Measurements from ENCODE around the gene TBC1D22A. TPM values are rescaled to one million over a fixed set of nuclear protein-coding genes. Genes with fewer than 3 reads are reported as not detected.

TBC1D22A gene
- total RNA-seq, 2 donors from 2014 or later = 21.0 to 27.9 TPM

- 95 to 96% methylated on average over 16 to 20 of the region's 20 CpGs for WGBS, 2 experiments (ENCODE audit: insufficient coverage in 1 of 2, insufficient read length in 1 of 2)
- Mint-ChIP-seq H3K4me1 (peaks cover 17% of the 10 kb centered on the region), H3K36me3 (ENCODE audit: low read depth) (peaks cover 57% of the 10 kb centered on the region), H3K27ac (peak overlapping the region; percentile 81), H3K27me3 (ENCODE audit: insufficient read depth) (no peaks in the 10 kb centered on the region), H3K4me3 (no peak overlapping the region), H3K9me3 (no peaks in the 10 kb centered on the region)
- Histone ChIP-seq H3K4me3 (ENCODE audit: low read length) (no peak overlapping the region), H3K27ac (ENCODE audit: low read depth, low read length) (no peak overlapping the region), H3K9ac (ENCODE audit: extremely low read depth, low read length, poor library complexity, severe bottlenecking) (no peak overlapping the region), H3K36me3 (ENCODE audit: control insufficient read depth, insufficient read depth, low read length) (peaks cover 43% of the 10 kb centered on the region), H3K9me3 (ENCODE audit: control insufficient read depth, low read length) (no peaks in the 10 kb centered on the region), H3K27me3 (ENCODE audit: control insufficient read depth, insufficient read depth, low read length, poor library complexity, severe bottlenecking) (no peaks in the 10 kb centered on the region), H3K4me1 (ENCODE audit: control insufficient read depth, insufficient read depth, low read length) (peaks cover 5% of the 10 kb centered on the region)
- DNase-seq = peak; percentile 38
- TF ChIP-seq CTCF (conservative IDR thresholded peaks at IDR 0.05) = no peak
Measured at GRCh38 chr22:46801826-46802607, 39.6 kb downstream of the TBC1D22A start.

- TF ChIP-seq CTCF (conservative IDR thresholded peaks at IDR 0.05) = no peak
- Mint-ChIP-seq H3K27ac (peak overlapping the region; percentile 81), H3K36me3 (ENCODE audit: low read depth) (peaks cover 53% of the 10 kb centered on the region), H3K4me1 (peaks cover 17% of the 10 kb centered on the region), H3K4me3 (no peak overlapping the region), H3K9me3 (no peaks in the 10 kb centered on the region), H3K27me3 (ENCODE audit: insufficient read depth) (no peaks in the 10 kb centered on the region)
- Histone ChIP-seq H3K4me3 (ENCODE audit: low read length) (no peak overlapping the region), H3K4me1 (ENCODE audit: control insufficient read depth, insufficient read depth, low read length) (peaks cover 5% of the 10 kb centered on the region), H3K27ac (ENCODE audit: low read depth, low read length) (no peak overlapping the region), H3K36me3 (ENCODE audit: control insufficient read depth, insufficient read depth, low read length) (peaks cover 43% of the 10 kb centered on the region), H3K9me3 (ENCODE audit: control insufficient read depth, low read length) (no peaks in the 10 kb centered on the region), H3K9ac (ENCODE audit: extremely low read depth, low read length, poor library complexity, severe bottlenecking) (no peak overlapping the region), H3K27me3 (ENCODE audit: control insufficient read depth, insufficient read depth, low read length, poor library complexity, severe bottlenecking) (no peaks in the 10 kb centered on the region)
- DNase-seq = peak; percentile 42
- 94 to 100% methylated on average over 7 to 12 of the region's 13 CpGs for WGBS, 2 experiments (ENCODE audit: insufficient coverage in 1 of 2, insufficient read length in 1 of 2)
Measured at GRCh38 chr22:46802608-46803027, 40.2 kb downstream of the TBC1D22A start.

- peaks cover 5% of the 10 kb centered on the region for H3K4me1 ChIP-seq (ENCODE audit: control insufficient read depth, insufficient read depth, low read length)
- no peaks in the 10 kb centered on the region for H3K9me3 ChIP-seq (ENCODE audit: control insufficient read depth, low read length)
- H3K4me3 ChIP-seq (ENCODE audit: low read length) = no peak overlapping the region
- Mint-ChIP-seq H3K4me3 (no peak overlapping the region), H3K4me1 (peaks cover 17% of the 10 kb centered on the region), H3K27me3 (ENCODE audit: insufficient read depth) (no peaks in the 10 kb centered on the region), H3K36me3 (ENCODE audit: low read depth) (peaks cover 53% of the 10 kb centered on the region), H3K27ac (peak overlapping the region; percentile 81), H3K9me3 (no peaks in the 10 kb centered on the region)
- H3K9ac ChIP-seq (ENCODE audit: extremely low read depth, low read length, poor library complexity, severe bottlenecking) = no peak overlapping the region
- H3K27ac ChIP-seq (ENCODE audit: low read depth, low read length) = no peak overlapping the region
- H3K27me3 ChIP-seq (ENCODE audit: control insufficient read depth, insufficient read depth, low read length, poor library complexity, severe bottlenecking) = no peaks in the 10 kb centered on the region
- whole genome bisulfite sequencing, 2 experiments (ENCODE audit: insufficient coverage in 1 of 2, insufficient read length in 1 of 2) = 36 to 47% methylated on average over 14 to 28 of the region's 28 CpGs
- peaks cover 38% of the 10 kb centered on the region for H3K36me3 ChIP-seq (ENCODE audit: control insufficient read depth, insufficient read depth, low read length)
- DNase-seq = peak; percentile 90
- peak; percentile 99 for TF ChIP-seq CTCF (conservative IDR thresholded peaks at IDR 0.05)
Measured at GRCh38 chr22:46803031-46803880, 40.8 kb downstream of the TBC1D22A start.

All from endodermal cell (in vitro differentiated cells).